ENCODE results near the gene NAMPT. TPM values are rescaled to one million over a fixed set of nuclear protein-coding genes. Genes with fewer than 3 reads are reported as not detected.

NAMPT gene
- total RNA-seq, 4 donors from 2014 or later, result 91.8 to 99.5 (median 97.5) TPM

GRCh38 chr7:106238830-106239229 lies 46.0 kb downstream of the NAMPT start:
- TF ChIP-seq CTCF (IDR thresholded peaks at IDR 0.05) (no peak), POLR2A (IDR thresholded peaks at IDR 0.05) (no peak)
- no peaks in the 10 kb centered on the region for H3K4me1 ChIP-seq
- no peaks in the 10 kb centered on the region for H3K36me3 ChIP-seq
- no peak for DNase-seq
- H3K4me3 ChIP-seq, result no peak overlapping the region
- no peaks in the 10 kb centered on the region for H3K9me3 ChIP-seq
- H3K27me3 ChIP-seq, result no peaks in the 10 kb centered on the region
- H3K27ac ChIP-seq, result no peak overlapping the region

DNA sequence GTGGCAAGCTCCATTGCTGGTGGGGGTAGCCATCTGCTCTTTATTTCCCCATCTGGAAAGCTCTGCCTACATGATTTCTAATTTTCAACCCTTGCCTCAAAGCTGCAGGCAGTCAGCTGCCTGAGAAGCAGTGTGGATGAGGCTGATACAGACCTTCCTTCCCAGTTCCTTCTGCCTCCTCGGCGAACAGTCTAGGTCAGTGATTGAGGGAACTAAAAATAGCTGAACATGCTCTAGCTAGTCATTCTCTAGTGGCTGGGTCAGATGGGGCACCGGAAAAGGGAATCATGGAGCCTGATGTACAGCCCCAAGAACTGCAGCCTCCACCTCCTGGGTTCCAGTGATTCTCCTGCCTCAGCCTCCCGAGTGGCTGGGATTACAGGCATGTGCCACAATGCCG lies 48.7 kb downstream of the NAMPT start:
- Histone ChIP-seq H3K27ac (no peak overlapping the region), H3K4me3 (no peak overlapping the region), H3K36me3 (no peaks in the 10 kb centered on the region), H3K9me3 (no peaks in the 10 kb centered on the region), H3K4me1 (no peaks in the 10 kb centered on the region), H3K27me3 (no peaks in the 10 kb centered on the region)
- no peak for TF ChIP-seq CTCF (IDR thresholded peaks at IDR 0.05)
- TF ChIP-seq POLR2A (IDR thresholded peaks at IDR 0.05), result no peak
- DNase-seq, result no peak

DNA sequence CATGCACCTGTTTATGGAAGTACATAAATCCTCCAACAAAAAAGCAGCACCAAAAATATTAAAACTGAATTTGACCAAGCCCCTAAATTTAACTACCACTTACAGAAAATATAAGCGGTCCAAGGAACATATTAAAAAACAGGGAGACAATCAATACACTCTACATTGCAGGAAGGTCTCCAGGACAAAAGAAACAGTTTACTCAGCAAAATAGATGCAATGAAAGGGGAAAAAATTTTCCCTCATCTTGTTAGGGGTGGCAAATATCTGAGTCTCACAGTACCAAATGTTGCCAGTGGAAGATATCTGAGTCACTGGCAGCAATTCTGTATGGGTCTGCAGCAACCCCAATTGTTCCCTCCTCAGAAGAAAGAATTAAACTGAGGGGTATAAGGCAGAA lies 50.4 kb downstream of the NAMPT start:
- no peak for DNase-seq
- Histone ChIP-seq H3K36me3 (no peaks in the 10 kb centered on the region), H3K27ac (no peak overlapping the region), H3K4me3 (no peak overlapping the region), H3K4me1 (no peaks in the 10 kb centered on the region), H3K9me3 (no peaks in the 10 kb centered on the region), H3K27me3 (no peaks in the 10 kb centered on the region)
- no peak for TF ChIP-seq POLR2A (IDR thresholded peaks at IDR 0.05)
- no peak for TF ChIP-seq CTCF (IDR thresholded peaks at IDR 0.05)

DNA sequence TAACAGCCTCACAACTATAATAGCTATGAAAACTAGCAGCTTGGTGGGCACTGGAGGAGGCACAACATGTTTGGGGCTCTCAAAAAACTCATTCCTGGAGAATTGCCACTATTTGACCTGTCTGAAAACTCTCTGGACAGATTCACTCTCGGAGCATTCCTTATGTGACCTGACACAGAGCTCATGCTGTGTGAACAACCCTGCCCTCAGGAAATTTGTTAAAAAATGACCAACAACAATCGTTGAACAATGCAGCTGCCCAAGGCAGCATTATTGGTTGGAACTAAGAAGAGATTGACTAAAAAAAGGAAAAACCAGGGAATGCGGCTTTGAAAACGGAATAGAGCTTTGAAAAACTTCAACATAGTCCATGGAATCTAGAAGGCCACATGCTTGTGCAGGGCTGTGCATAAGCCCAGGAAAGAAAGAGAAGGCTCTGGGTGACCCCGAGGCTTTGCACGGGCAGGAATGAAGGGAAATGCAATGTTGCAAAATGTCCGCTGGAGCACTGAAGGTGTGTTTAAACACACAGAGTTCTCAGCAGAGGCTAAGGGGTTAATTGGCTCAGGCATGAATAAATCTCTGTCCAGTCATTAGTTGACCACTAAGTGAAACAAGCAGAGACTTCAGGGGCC lies 52.8 kb downstream of the NAMPT start:
- Histone ChIP-seq H3K36me3 (no peaks in the 10 kb centered on the region), H3K4me3 (no peak overlapping the region), H3K27me3 (no peaks in the 10 kb centered on the region), H3K27ac (no peak overlapping the region), H3K4me1 (no peaks in the 10 kb centered on the region), H3K9me3 (no peaks in the 10 kb centered on the region)
- no peak for DNase-seq
- TF ChIP-seq POLR2A (IDR thresholded peaks at IDR 0.05) (no peak), CTCF (IDR thresholded peaks at IDR 0.05) (no peak)

DNA sequence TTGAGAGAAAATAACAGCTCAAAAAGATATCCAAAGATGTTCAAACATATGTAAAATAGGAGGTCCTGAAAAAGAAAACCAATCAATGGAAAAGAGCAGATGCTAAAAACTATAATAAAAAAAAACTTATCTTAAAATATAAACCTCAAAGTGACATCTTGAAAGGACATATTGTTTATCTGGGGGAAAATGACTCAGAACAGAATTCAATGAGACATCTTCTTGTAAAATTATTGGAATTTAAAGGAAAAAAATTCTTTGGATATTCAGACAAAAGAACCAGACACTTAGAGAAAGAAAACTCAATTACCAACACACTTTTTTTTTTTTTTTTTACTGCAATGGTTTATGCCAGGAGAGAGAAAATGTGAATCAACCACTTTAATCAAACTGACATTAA lies 58.9 kb downstream of the NAMPT start:
- DNase-seq, result no peak
- H3K27ac ChIP-seq, result no peak overlapping the region
- H3K4me3 ChIP-seq, result no peak overlapping the region
- no peak for TF ChIP-seq CTCF (IDR thresholded peaks at IDR 0.05)
- TF ChIP-seq POLR2A (IDR thresholded peaks at IDR 0.05), result no peak
- no peaks in the 10 kb centered on the region for H3K36me3 ChIP-seq
- H3K4me1 ChIP-seq, result no peaks in the 10 kb centered on the region
- no peaks in the 10 kb centered on the region for H3K9me3 ChIP-seq
- H3K27me3 ChIP-seq, result no peaks in the 10 kb centered on the region

- no peak for TF ChIP-seq POLR2A (IDR thresholded peaks at IDR 0.05)
- no peak for TF ChIP-seq CTCF (IDR thresholded peaks at IDR 0.05)
- no peaks in the 10 kb centered on the region for H3K9me3 ChIP-seq
- DNase-seq, result no peak
- no peak overlapping the region for H3K4me3 ChIP-seq
- no peak overlapping the region for H3K27ac ChIP-seq
- no peaks in the 10 kb centered on the region for H3K36me3 ChIP-seq
- H3K27me3 ChIP-seq, result no peaks in the 10 kb centered on the region
- no peaks in the 10 kb centered on the region for H3K4me1 ChIP-seq
These were observed 60.0 kb downstream of the NAMPT start for GRCh38 chr7:106224797-106225196.
